8988T (cell line): ENCODE data around the gene USF1.
"Not testable (repeated sequence)": the region's sequence is repeated elsewhere in the genome, so short reads cannot be mapped to it uniquely, and the experiment has no call there.

Source experiments
- DNase-seq: peaks from one replicate; pipeline ENCODE4 v3.0.0; 2011

Gene USF1

GRCh38 chr1:161046605-161047228, 940 bp upstream of the USF1 start:
- no peak for DNase-seq

DNA sequence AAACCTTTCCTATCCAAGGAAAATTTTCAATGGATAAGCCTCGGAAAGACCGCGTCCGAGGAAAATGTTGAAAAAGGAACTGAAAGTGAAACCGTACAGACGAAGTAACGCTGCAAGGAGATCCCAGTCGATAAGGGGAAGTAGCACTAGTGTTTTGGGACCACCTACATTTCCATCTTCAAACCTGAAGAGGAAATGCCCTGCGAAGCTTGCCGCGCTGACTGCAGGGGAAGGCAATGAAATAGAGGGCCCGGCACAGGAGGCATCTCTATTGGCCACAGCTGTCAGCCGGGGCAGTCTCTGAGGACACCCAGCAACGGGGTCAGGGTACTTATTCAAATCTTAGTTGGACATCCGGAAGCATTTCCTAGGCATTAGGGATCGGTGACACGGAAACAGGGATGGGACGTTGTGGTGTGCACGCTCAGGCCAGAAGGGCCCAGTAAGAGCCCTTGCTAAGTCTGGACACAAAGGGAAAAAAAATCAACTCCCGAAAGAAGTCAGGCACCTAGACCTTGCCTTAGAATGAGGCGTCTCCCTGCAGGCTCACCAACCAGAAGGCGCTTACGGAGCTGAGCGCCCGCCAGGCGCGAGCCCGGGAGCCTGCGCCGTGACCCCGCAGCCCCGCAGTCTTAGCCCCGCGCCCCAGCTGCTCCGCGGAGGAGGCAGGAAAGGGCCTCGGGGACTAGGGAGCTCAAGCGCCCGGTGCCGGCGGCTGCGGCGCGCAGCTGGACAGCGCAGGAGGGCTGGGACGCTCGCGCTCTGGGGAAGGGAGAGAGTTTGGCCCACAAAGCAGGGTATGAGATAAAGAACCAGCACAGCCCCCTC, 655 bp downstream of the USF1 start:
- peak; percentile 66 for DNase-seq

GRCh38 chr1:161044535-161044907, 1.3 kb downstream of the USF1 start:
- DNase-seq = no peak

- no peak for DNase-seq
Observed at GRCh38 chr1:161039546-161039945, 6.2 kb downstream of the USF1 start.

- no peak for DNase-seq
Observed at GRCh38 chr1:161039154-161039545, 6.6 kb downstream of the USF1 start.

- no peak for DNase-seq
Observed at GRCh38 chr1:161038523-161039153, 7.1 kb downstream of the USF1 start, which contains the start of gene TSTD1. Gene TSTD1, minus strand, starts transcription at chr1:161038964. Its CDS starts 75 bp downstream, at chr1:161038889.

- DNase-seq = no peak
Observed at GRCh38 chr1:161037661-161038522, 7.9 kb downstream of the USF1 start.

DNA sequence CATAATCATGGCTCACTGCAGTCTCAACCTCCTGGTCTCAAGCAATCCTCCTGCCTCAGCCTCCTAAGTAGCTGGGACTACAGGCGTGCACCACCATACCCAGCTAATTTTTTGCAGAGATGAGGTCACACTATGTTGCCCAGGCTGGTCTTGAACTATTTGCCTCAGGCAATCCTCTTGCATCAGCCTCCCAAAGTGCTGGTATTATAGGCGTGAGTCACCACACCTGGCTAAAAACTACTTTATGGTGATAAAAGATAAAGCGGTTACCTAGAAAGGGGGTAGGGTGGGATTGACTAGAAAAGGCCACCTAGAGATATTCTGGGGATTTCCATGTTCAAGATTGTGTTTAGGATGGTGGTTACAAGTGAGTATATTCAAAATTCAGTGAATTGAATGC, 12.0 kb downstream of the USF1 start:
- no peak for DNase-seq

GRCh38 chr1:161032409-161032808, 13.4 kb downstream of the USF1 start:
- no peak for DNase-seq

- no peak for DNase-seq
Observed at GRCh38 chr1:161031874-161032273, 13.9 kb downstream of the USF1 start.

GRCh38 chr1:161029466-161029865, 16.3 kb downstream of the USF1 start:
- DNase-seq = not testable (repeated sequence)

DNA sequence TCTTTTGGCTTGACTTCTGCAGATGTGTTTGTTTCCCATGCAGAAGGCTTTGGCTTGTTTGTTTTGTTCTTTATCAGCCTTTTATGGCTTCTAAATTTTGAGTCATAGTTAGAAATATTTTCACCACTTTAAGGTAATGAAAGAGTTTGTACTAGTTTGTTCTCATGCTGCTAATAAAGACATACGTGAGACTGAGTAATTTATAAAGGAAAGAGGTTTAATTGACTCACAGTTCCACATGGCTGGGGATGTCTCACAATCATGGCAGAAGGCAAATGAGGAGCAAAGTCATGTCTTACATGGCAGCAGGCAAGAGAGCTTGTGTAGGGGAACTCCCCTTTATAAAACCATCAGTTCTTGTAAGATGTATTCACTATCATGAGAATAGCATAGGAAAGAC, 18.8 kb downstream of the USF1 start:
- not testable (repeated sequence) for DNase-seq

DNA sequence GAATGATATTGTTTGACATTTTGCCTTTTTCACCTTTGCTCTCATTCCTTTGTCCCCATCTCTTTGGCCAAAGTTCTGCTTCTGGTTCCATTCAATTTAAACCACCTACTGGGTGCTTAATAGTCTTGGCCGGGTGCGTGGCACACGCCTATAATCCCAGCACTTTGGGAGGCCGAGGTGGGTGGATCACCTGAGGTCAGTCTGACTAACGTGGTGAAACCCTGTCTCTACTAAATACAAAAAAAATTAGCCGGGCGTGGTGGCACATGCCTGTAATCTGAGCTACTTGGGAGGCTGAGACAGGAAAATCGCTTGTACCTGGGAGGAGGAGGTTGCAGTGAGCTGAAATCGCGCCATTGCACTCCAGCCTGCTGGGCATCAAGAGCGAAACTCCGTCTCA, 23.3 kb downstream of the USF1 start:
- not testable (repeated sequence) for DNase-seq

- DNase-seq = no peak
Observed at GRCh38 chr1:161021970-161022353, 23.8 kb downstream of the USF1 start.

- peak; percentile 91 for DNase-seq
Observed at GRCh38 chr1:161021165-161021969, 24.4 kb downstream of the USF1 start.

DNA sequence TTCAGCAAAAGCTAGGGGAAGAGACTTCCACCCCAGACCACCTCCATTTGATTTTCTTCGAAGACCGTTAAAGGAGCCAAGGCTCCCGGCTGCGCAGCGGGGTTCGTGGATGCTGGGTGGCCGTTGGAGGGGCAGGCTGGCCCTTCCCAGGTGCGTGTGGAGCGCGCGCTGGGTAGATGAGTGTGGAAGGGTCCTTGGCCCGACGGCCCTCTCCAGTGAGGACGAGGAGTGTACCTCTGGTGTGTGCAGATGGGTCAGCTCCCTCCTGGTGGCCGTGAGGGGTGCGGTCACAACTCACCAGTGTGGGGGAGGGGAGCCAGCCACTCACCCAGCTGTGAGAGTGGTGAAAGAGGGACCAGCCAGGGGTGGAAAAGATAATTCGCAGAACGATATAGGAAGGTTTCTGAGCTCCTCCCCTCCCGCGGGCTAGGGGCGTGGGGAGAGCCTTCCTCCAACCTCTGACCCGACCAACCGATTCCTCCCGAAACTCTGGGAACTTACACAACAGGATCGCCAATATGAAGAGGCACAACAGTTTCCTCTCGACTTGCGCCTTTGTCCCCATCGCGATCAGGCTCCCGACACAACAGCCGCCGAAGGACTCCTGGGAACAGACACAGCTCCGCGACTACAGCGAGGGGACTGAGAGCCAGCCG, 25.1 kb downstream of the USF1 start, which contains the start of gene F11R:
Gene F11R (minus strand): TSS at position 644 of the 656 bp plus-strand sequence. CDS start 79 bp downstream, at position 565.
- peak; percentile 51 for DNase-seq

DNA sequence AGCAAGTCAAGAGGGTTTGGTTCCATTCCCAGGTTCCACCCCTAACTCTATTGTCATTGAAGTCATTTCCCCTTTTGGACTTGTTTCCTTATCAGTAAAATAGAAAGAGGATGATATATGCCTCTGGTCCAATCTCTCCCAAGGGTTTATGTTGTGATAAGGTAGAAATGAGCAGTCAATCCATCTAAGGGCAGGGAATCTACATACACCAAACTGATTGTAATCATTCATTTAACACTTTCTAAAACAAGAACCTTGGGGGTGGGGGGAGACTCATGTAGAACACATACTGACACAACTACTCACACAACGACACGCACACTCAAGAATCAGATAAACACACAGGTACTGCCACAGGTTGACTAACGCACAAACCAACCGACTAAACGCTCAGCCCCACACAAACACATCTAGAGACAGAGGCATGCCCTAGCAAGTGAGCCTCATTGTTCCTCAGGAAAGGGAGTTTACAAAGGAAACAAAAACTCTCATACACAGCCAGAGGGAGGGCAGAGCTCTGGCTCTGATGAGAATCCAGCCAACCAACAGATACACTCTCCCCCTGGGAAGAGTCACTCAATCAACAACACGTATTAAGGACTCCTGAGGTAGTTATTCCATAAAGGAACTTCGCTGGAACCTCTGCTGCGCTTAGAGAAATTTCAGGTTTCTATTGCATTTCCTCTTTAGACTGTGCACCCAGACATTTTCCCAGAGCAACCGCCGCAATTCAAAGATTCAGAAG, 25.9 kb downstream of the USF1 start:
- DNase-seq = no peak

DNA sequence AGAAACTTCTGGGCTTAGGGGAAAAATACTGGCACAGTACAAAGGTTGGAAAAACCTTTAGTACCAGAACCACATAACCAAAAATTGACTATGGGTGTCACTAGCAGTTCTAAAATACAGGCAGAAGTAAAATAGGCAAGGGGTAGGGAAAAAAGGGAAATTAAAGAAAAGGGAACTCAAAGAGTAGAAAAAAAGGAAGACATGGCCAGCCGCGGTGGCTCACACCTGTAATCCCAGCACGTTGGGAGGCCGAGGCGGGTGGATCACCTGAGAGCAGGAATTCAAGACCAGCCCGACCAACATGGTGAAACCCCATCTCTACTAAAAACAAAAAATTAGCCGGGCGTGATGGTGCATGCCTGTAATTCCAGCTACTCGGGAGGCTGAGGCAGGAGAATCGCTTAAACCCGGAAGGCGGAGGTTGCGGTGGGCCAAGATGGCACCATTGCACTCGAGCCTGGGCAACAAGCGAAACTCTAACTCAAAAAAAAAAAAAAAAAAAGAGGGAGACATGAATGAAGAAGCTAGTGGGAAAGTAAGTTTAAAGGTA, 26.6 kb downstream of the USF1 start:
- DNase-seq = not testable (repeated sequence)

- DNase-seq = no peak
Observed at GRCh38 chr1:161018631-161018930, 27.2 kb downstream of the USF1 start.
